GM12878 (cell line): ENCODE results near the gene LAMB4. TPM values are rescaled to one million over a fixed set of nuclear protein-coding genes. Genes with fewer than 3 reads are reported as not detected.

Source experiments
- CREM ChIP-seq: IDR thresholded peaks from 2 replicates; pipeline ENCODE4 v1.6.1; 2014; ENCODE audit warnings: antibody characterized with exemption, low read depth
- KAT2A ChIP-seq: conservative IDR thresholded peaks from 2 replicates; pipeline ENCODE4 v1.6.1; 2011; ENCODE audit warnings: low read depth, low read length; ENCODE audit not compliant: control insufficient read depth
- SRF ChIP-seq, 2 experiments: IDR thresholded peaks; 2 replicates each; pipeline ENCODE4 v1.6.1; 2011; ENCODE audit warnings: low read depth in 2 of 2, low read length in 2 of 2, mild to moderate bottlenecking in 1 of 2, moderate library complexity in 1 of 2
- TCF3 ChIP-seq: IDR thresholded peaks from 2 replicates; pipeline ENCODE4 v1.6.1; 2012; ENCODE audit warnings: low read depth, mild to moderate bottlenecking, low read length, borderline replicate concordance; ENCODE audit not compliant: insufficient read depth
- ZBTB40 ChIP-seq: fragments of 450-650 bp; IDR thresholded peaks from 2 replicates; pipeline ENCODE4 v1.6.1; 2016; ENCODE audit warnings: mild to moderate bottlenecking, moderate library complexity, borderline replicate concordance
- ZNF622 ChIP-seq: fragments of 450-650 bp; IDR thresholded peaks from 2 replicates; pipeline ENCODE4 v1.6.1; 2017; ENCODE audit warnings: mild to moderate bottlenecking, inconsistent platforms
- polyA plus RNA-seq, 11 experiments: library from polyadenylated mRNA; depleted of rRNA in 4 of 11; unstranded in 6 of 11; stranded (reverse) in 5 of 11; fragments of >200 nt; fragmentation: Nextera tagmentation in 4 of 11; fragmentation: Illumina TruSeq in 1 of 11; extraction: Ambion mirVana in 4 of 11; extraction: Trizol in 1 of 11; gene quantifications; 1 replicate in 1 of 11; 2 replicates in 10 of 11; pipeline versions ENCODE4 v1.2.1 to v1.2.3, GENCODE V29; 2011 to 2016; ENCODE audit warnings: inconsistent platforms in 2 of 11, missing spikeins in 2 of 11, low read depth in 1 of 11
- total RNA-seq, 4 experiments: library from RNA; depleted of rRNA in 3 of 4; stranded (reverse); fragments of >200 nt in 3 of 4; fragmentation: Illumina TruSeq in 1 of 4; extraction: Trizol in 1 of 4; gene quantifications; 2 replicates each; pipeline versions ENCODE4 v1.2.1 to v1.2.3, GENCODE V29; 2013 to 2021

The LAMB4 gene
- total and polyA plus RNA-seq, 10 of the 15 experiments (the other 5 are each of a cell fraction or from before 2014, with no cell fraction given) = 0.04 to 0.06 TPM; not detected in 8

GRCh38 chr7:108001764-108002725 lies 128.1 kb downstream of the LAMB4 start (continued):
- TF ChIP-seq ZBTB40 = no peak
- TF ChIP-seq CREM = no peak
- TF ChIP-seq ZNF622 = no peak
- no peak for TF ChIP-seq KAT2A
- no peak for TF ChIP-seq TCF3
- TF ChIP-seq SRF (IDR thresholded peaks at IDR 0.05; ENCODE audit: low read depth in 2 of 2, low read length in 2 of 2) = no peak
